ENCODE data around the gene LTC4S.

- no peak for TF ChIP-seq CTCF (conservative IDR thresholded peaks at IDR 0.05; ENCODE audit: low read depth in 2 of 2)
- TF ChIP-seq EZH2phosphoT487 (IDR thresholded peaks at IDR 0.05; ENCODE audit: unreplicated experiment): no peak
- no peak for TF ChIP-seq JUNB (IDR thresholded peaks at IDR 0.05; ENCODE audit: unreplicated experiment)
- no peak for TF ChIP-seq REST (IDR thresholded peaks at IDR 0.05; ENCODE audit: unreplicated experiment)
- TF ChIP-seq NANOG (IDR thresholded peaks at IDR 0.05; ENCODE audit: borderline replicate concordance): no peak
- TF ChIP-seq POLR2AphosphoS5 (IDR thresholded peaks at IDR 0.05; ENCODE audit: low read depth): no peak
- no peak for TF ChIP-seq EZH2 (IDR thresholded peaks at IDR 0.05; ENCODE audit: low read depth, unreplicated experiment)
- TF ChIP-seq CREB1 (CRISPR knock-in tag; IDR thresholded peaks at IDR 0.05; ENCODE audit: low read depth): no peak
- no peak for TF ChIP-seq ZNF331 (CRISPR knock-in tag; IDR thresholded peaks at IDR 0.05; ENCODE audit: low read depth)
- no peak for TF ChIP-seq ETS1 (IDR thresholded peaks at IDR 0.05)
- TF ChIP-seq STAT1 (IDR thresholded peaks at IDR 0.05; ENCODE audit: unreplicated experiment): no peak
Measured at GRCh38 chr5:179840766-179841165, 47.0 kb downstream of the LTC4S start.
